K562 (cell line): ENCODE results near the gene PPOX. TPM values are rescaled to one million over a fixed set of nuclear protein-coding genes. Genes with fewer than 3 reads are reported as not detected.

Source experiments
- DDX20 ChIP-seq: fragments of 450-650 bp; IDR thresholded peaks from 2 replicates; pipeline ENCODE4 v1.6.1; 2016; ENCODE audit warnings: missing genetic modification characterization, low read depth, mild to moderate bottlenecking, missing compliant biosample characterization, moderate library complexity
- POU5F1 ChIP-seq: fragments of 150-350 bp; IDR thresholded peaks from 2 replicates; pipeline ENCODE4 v1.6.1; 2014; ENCODE audit warnings: borderline replicate concordance, low read length, low read depth, mild to moderate bottlenecking; ENCODE audit not compliant: partially characterized antibody
- RBBP5 ChIP-seq: fragments of 200-600 bp; sonication (generic); IDR thresholded peaks from 2 replicates; pipeline ENCODE4 v1.6.1; 2012; ENCODE audit warnings: borderline replicate concordance, mild to moderate bottlenecking, low read length, control low read depth, inconsistent platforms; ENCODE audit not compliant: insufficient read depth, poor library complexity, severe bottlenecking
- RBFOX2 ChIP-seq: fragments of 200-400 bp; formaldehyde crosslinking; IDR thresholded peaks from 2 replicates; pipeline ENCODE4 v1.6.1; 2017; ENCODE audit warnings: low read depth, mild to moderate bottlenecking, low read length, moderate library complexity
- SMARCC2 ChIP-seq: fragments of 450-650 bp; IDR thresholded peaks from 2 replicates; pipeline ENCODE4 v1.6.1; 2017; ENCODE audit warnings: antibody characterized with exemption, moderate library complexity, mild to moderate bottlenecking, low read depth
- SRSF3 ChIP-seq: fragments of 200-400 bp; formaldehyde crosslinking; IDR thresholded peaks from 2 replicates; pipeline ENCODE4 v1.6.1; 2016; ENCODE audit warnings: mild to moderate bottlenecking, low read length, moderate library complexity; ENCODE audit not compliant: insufficient read depth
- ZBTB2 ChIP-seq: fragments of 450-650 bp; IDR thresholded peaks from 2 replicates; pipeline ENCODE4 v1.6.1; 2016; ENCODE audit warnings: antibody characterized with exemption
- ZBTB43 ChIP-seq: sonication (generic); formaldehyde crosslinking; IDR thresholded peaks from 2 replicates; pipeline ENCODE4 v1.8.0; 2023; ENCODE audit warnings: mild to moderate bottlenecking, missing genetic modification reagents
- ZNF740 ChIP-seq, 3 experiments: fragments of 200-800 bp in 1 of 3; sonication (Bioruptor generic) in 1 of 3; sonication (generic) in 1 of 3; formaldehyde crosslinking in 1 of 3; IDR thresholded peaks; 2 replicates each; pipeline versions ENCODE4 v1.6.1 to v1.8.0; 2016 to 2022; ENCODE audit warnings: mild to moderate bottlenecking in 2 of 3, missing compliant biosample characterization in 2 of 3, missing genetic modification characterization in 2 of 3, missing genetic modification reagents in 1 of 3
- ZNF766 ChIP-seq: fragments of 200-800 bp; sonication (Bioruptor generic); conservative IDR thresholded peaks from 2 replicates; pipeline ENCODE4 v1.6.1; 2016; ENCODE audit warnings: missing genetic modification characterization, missing compliant biosample characterization
- polyA plus RNA-seq, 8 experiments: library from polyadenylated mRNA; depleted of rRNA in 4 of 8; stranded (reverse) in 5 of 8; unstranded in 3 of 8; fragments of >200 nt; fragmentation: Nextera tagmentation in 2 of 8; fragmentation: Illumina TruSeq in 1 of 8; extraction: Ambion mirVana in 2 of 8; extraction: Trizol in 1 of 8; gene quantifications; 2 replicates each; pipeline versions ENCODE4 v1.2.1 to v1.2.3, GENCODE V29; 2011 to 2014; ENCODE audit warnings: inconsistent platforms in 1 of 8, missing spikeins in 1 of 8
- total RNA-seq, 7 experiments: library from RNA; depleted of rRNA in 6 of 7; stranded (reverse); fragments of >200 nt in 6 of 7; fragmentation: Illumina TruSeq in 2 of 7; extraction: Trizol in 2 of 7; gene quantifications; 2 replicates each; pipeline versions ENCODE4 v1.2.1 to v1.2.3, GENCODE V29; 2011 to 2021; ENCODE audit warnings: low replicate concordance in 1 of 7

PPOX gene
- total and polyA plus RNA-seq, 9 of the 15 experiments (the other 6 are each of a cell fraction or from before 2014, with no cell fraction given): 17.0 to 57.1 (median 38.9) TPM

GRCh38 chr1:161117759-161118581, 48.3 kb upstream of the PPOX start, which contains the start of the genes NIT1 and PFDN2 (continued):
- TF ChIP-seq ZNF740 (CRISPR knock-in tag; IDR thresholded peaks at IDR 0.05) (no peak), ZNF740 (tag; IDR thresholded peaks at IDR 0.05) (no peak), SRSF3 (no peak), ZNF766 (CRISPR knock-in tag) (no peak), RBFOX2 (peak; percentile 100), POU5F1 (no peak), DDX20 (tag) (no peak), SMARCC2 (no peak), RBBP5 (peak; percentile 95), ZBTB2 (0 out of 2 replicates have a peak, but pooled peaks have one; percentile 3), ZBTB43 (CRISPR knock-in tag) (0 out of 2 replicates have a peak, but pooled peaks have one; percentile 60)
